GM12875 (cell line): ENCODE measurements around the gene ABTB1.
A peak's percentile ranks its signal among the peaks of the same experiment; 100 is the strongest.
"Not testable (repeated sequence)": the region's sequence is repeated elsewhere in the genome, so short reads cannot be mapped to it uniquely, and the experiment has no call there.

Source experiments
- H3K4me3 ChIP-seq: one replicate; pipeline ENCODE4 v1.5.1; 2011; ENCODE audit warnings: low read depth, low read length, control low read depth
- TF ChIP-seq, protein P1 (sequence below): IDR thresholded peaks from 2 replicates; pipeline ENCODE4 v1.5.1; 2011; ENCODE audit warnings: low read depth, mild to moderate bottlenecking, control low read depth, inconsistent platforms, low read length, moderate library complexity, borderline replicate concordance; ENCODE audit not compliant: insufficient read depth

Gene ABTB1

DNA sequence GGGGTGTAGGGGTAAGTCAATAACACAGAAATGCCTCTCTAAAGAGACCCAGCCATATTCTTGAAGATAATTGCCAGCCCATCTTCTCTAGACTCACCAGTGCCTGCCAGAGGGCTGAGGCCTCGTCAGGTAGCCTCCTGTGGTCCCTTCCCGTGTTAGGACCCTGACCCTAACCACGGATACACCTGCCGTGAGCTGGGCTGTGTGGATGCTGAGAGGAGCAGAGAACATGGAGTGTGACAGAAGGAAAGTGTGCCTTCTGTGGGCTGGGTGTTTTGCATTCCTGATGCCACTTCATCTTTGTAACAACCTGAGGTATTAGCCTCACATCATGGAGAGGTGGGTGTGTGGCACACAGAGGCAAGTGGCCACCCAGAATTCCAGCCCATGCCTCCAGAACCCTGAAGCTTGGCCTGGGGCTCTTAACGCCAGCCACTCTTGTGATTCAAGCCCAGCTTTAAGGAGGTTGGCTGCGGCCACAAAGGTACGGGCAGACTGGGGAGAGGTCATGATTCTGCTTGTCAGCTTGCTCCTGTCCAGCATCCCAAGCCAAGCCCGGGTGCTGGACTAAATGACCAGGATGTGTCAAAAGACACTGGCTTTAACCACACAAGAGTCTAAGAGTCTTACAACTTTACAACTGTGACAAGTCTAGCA is 21.1 kb upstream of the ABTB1 start:
- no peak overlapping the region for H3K4me3 ChIP-seq
- TF ChIP-seq, protein P1, sequence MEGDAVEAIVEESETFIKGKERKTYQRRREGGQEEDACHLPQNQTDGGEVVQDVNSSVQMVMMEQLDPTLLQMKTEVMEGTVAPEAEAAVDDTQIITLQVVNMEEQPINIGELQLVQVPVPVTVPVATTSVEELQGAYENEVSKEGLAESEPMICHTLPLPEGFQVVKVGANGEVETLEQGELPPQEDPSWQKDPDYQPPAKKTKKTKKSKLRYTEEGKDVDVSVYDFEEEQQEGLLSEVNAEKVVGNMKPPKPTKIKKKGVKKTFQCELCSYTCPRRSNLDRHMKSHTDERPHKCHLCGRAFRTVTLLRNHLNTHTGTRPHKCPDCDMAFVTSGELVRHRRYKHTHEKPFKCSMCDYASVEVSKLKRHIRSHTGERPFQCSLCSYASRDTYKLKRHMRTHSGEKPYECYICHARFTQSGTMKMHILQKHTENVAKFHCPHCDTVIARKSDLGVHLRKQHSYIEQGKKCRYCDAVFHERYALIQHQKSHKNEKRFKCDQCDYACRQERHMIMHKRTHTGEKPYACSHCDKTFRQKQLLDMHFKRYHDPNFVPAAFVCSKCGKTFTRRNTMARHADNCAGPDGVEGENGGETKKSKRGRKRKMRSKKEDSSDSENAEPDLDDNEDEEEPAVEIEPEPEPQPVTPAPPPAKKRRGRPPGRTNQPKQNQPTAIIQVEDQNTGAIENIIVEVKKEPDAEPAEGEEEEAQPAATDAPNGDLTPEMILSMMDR: no peak

DNA sequence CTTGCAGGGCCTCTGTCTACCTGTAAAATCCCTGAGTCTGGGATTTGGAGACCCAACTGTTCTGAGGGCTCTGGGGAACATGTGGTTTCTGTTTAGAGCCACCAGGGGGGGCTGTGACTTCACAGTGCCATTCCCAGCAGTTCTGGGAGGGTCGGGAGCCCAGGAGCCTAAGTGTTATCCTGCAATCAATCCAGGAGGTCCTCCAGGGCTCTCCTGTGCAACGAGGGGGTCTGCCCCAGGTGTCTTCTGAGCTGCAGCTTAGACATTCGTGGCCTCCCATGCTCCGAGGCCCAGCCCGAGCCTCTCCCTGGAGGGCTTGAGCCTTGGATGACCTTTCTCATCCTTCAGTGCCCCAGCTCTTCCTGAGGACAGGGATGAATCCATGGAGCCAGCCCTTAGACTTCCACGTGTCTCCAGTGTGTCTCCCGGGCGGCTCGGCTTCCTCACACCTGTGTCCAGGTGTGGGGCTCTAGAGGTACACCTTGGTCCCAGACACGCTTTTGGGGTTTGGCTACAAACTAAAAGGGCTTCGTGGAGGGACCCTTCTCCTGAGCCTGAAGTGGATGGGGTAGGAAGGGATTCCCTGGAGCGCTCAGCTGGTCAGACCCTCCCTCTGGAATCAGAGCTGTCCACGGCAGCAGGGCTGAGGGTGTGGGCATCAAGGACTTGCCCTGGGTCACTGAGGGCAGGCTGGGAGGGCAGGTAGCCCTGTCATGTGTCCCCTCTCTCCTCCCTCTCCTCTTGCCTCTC is 20.3 kb upstream of the ABTB1 start:
- TF ChIP-seq, protein P1: peak; percentile 84
- H3K4me3 ChIP-seq: no peak overlapping the region

- no peak overlapping the region for H3K4me3 ChIP-seq
- TF ChIP-seq, protein P1: no peak
Measured at GRCh38 chr3:127654374-127654773, 18.4 kb upstream of the ABTB1 start.

- H3K4me3 ChIP-seq: not testable (repeated sequence)
Measured at GRCh38 chr3:127654993-127655392, 17.8 kb upstream of the ABTB1 start.

DNA sequence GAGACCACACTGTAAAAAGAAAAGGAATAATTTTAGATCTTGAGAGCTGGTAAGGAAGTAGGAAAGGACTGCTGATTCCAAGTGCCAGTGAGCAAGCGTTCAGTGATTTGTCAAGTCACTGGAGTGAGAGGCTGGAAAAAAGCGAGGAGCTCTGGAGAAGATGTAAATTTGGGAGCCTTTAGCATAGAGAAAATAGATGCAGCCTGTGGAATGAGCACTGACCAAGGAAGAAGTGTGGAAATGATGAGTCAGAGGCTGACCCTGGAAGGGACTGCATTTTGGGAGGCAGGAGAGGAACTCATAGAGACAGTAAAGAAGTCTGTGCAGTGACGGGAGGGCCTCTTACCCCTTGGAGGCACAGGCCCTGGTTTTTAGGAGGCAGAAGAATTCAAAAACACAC is 17.1 kb upstream of the ABTB1 start:
- TF ChIP-seq, protein P1: no peak
- H3K4me3 ChIP-seq: no peak overlapping the region

GRCh38 chr3:127656906-127657305 is 15.8 kb upstream of the ABTB1 start:
- H3K4me3 ChIP-seq: no peak overlapping the region
- TF ChIP-seq, protein P1: no peak

GRCh38 chr3:127658234-127658633 is 14.5 kb upstream of the ABTB1 start:
- TF ChIP-seq, protein P1: no peak
- no peak overlapping the region for H3K4me3 ChIP-seq
